Naive thymus-derived CD4-positive, alpha-beta T cell (primary cell): ENCODE data around the gene SIX3. TPM values are rescaled to one million over a fixed set of nuclear protein-coding genes. Genes with fewer than 3 reads are reported as not detected.

ENCODE experiments used
- ATAC-seq: fragments of 150-1000 bp; cut with Tn5 transposase; 2 replicates; pipeline ENCODE4 v1.10.0; 2021; ENCODE audit warnings: mild to moderate bottlenecking, moderate library complexity
- CTCF ChIA-PET: fragments of 350-600 bp; sonication (Branson Sonifier 250); formaldehyde crosslinking; loops from one replicate; lab custom pipeline; 2021; ENCODE audit warnings: antibody characterized with exemption; lab: Charles Lee
- POLR2A ChIA-PET: fragments of 350-600 bp; sonication (Branson Sonifier 250); formaldehyde crosslinking; loops from one replicate; lab custom pipeline; 2021; ENCODE audit warnings: antibody characterized with exemption, inconsistent platforms; lab: Charles Lee
- DNase-seq, 9 donors: peaks; one replicate each; pipeline versions ENCODE4 v3.0.0 to v3.0.0-alpha.2; 2020 to 2022; ENCODE audit warnings: mixed read lengths in 1 of 9
- H3K27ac ChIP-seq: one replicate; pipeline ENCODE4 v1.7.0; 2013; ENCODE audit warnings: mild to moderate bottlenecking, low read depth, low read length, moderate library complexity
- H3K27me3 ChIP-seq, 2 donors: one replicate each; pipeline ENCODE4 v1.7.0; 2013; ENCODE audit warnings: low read length in 2 of 2, mild to moderate bottlenecking in 2 of 2, moderate library complexity in 2 of 2; ENCODE audit not compliant: control insufficient read depth in 2 of 2, insufficient read depth in 2 of 2
- H3K36me3 ChIP-seq, 3 experiments: 1 replicate in 2 of 3; 2 replicates in 1 of 3; pipeline ENCODE4 v1.7.0; 2013; ENCODE audit warnings: low read length in 3 of 3, mild to moderate bottlenecking in 3 of 3, moderate library complexity in 1 of 3; ENCODE audit not compliant: insufficient read depth in 3 of 3, control insufficient read depth in 2 of 3
- H3K4me1 ChIP-seq, 2 donors: one replicate each; pipeline ENCODE4 v1.7.0; 2013; ENCODE audit warnings: low read length in 2 of 2, mild to moderate bottlenecking in 2 of 2, moderate library complexity in 1 of 2; ENCODE audit not compliant: control insufficient read depth in 2 of 2, insufficient read depth in 2 of 2
- H3K4me3 ChIP-seq: 2 replicates; pipeline ENCODE4 v1.7.0; 2013; ENCODE audit warnings: mild to moderate bottlenecking, low read length
- H3K9me3 ChIP-seq, 3 experiments: 1 replicate in 2 of 3; 2 replicates in 1 of 3; pipeline ENCODE4 v1.7.0; 2013; ENCODE audit warnings: low read length in 3 of 3; ENCODE audit not compliant: control insufficient read depth in 2 of 3
- H3K27ac Mint-ChIP-seq, 9 donors: one replicate each; pipeline ENCODE4 v1.8.0; 2020 to 2022; ENCODE audit warnings: mixed read lengths in 9 of 9, mild to moderate bottlenecking in 8 of 9, moderate library complexity in 5 of 9, inconsistent platforms in 2 of 9
- H3K27me3 Mint-ChIP-seq, 5 donors: one replicate each; pipeline ENCODE4 v1.8.0; 2021 to 2022; ENCODE audit warnings: mixed read lengths in 5 of 5, mild to moderate bottlenecking in 1 of 5
- H3K36me3 Mint-ChIP-seq, 5 donors: one replicate each; pipeline ENCODE4 v1.8.0; 2020 to 2022; ENCODE audit warnings: mixed read lengths in 5 of 5, mild to moderate bottlenecking in 3 of 5, inconsistent platforms in 1 of 5
- H3K4me1 Mint-ChIP-seq, 7 donors: one replicate each; pipeline ENCODE4 v1.8.0; 2020 to 2022; ENCODE audit warnings: mixed read lengths in 7 of 7, mild to moderate bottlenecking in 3 of 7, inconsistent platforms in 1 of 7
- H3K4me3 Mint-ChIP-seq, 10 donors: one replicate each; pipeline ENCODE4 v1.8.0; 2020 to 2022; ENCODE audit warnings: mild to moderate bottlenecking in 10 of 10, mixed read lengths in 10 of 10, moderate library complexity in 6 of 10, inconsistent platforms in 2 of 10
- H3K9me3 Mint-ChIP-seq, 11 donors: one replicate each; pipeline ENCODE4 v1.8.0; 2020 to 2022; ENCODE audit warnings: mixed read lengths in 11 of 11, mild to moderate bottlenecking in 4 of 11, inconsistent platforms in 1 of 11, moderate library complexity in 1 of 11
- intact Hi-C, 2 donors: fragments of 100-400 bp; cut with micrococcal nuclease; formaldehyde crosslinking; loops; one replicate each; pipeline ENCODE4 v1.15.1; 2023
- polyA plus RNA-seq, 2 donors: library from polyadenylated mRNA; unstranded; fragments of 300-500 nt; fragmentation: Illumina TruSeq; gene quantifications; one replicate each; pipeline ENCODE4 v1.2.3, GENCODE V29; 2021
- total RNA-seq, 6 experiments: library from RNA in 5 of 6; stranded (reverse) in 5 of 6; gene quantifications; 1 replicate in 5 of 6; 2 replicates in 1 of 6; pipeline ENCODE4 v1.2.3 and lab custom pipeline; 2021 to 2026

The SIX3 gene
- total and polyA plus RNA-seq, 7 experiments from 2014 or later = not detected

- Histone ChIP-seq H3K27ac (no peak overlapping the region), H3K4me3 (no peak overlapping the region), H3K9me3 (no peaks in the 10 kb centered on the region), H3K27me3 (peaks cover 0 to 10% of the 10 kb centered on the region in 2 donors), H3K36me3 (no peaks in the 10 kb centered on the region), H3K4me1 (no peaks in the 10 kb centered on the region)
- Mint-ChIP-seq H3K36me3 (peaks cover 0 to 2% (median 0%) of the 10 kb centered on the region in 5 donors), H3K9me3 (peaks cover 0 to 1% (median 0%) of the 10 kb centered on the region in 11 donors), H3K4me3 (peak overlapping the region; percentile 14 to 90 (median 68)), H3K4me1 (peaks cover 16 to 61% (median 47%) of the 10 kb centered on the region in 7 donors), H3K27me3 (peaks cover 56 to 86% (median 75%) of the 10 kb centered on the region in 5 donors), H3K27ac (peak overlapping the region in 1 of 9 donors; percentile 62)
- ATAC-seq (no peak), DNase-seq (no peak)
- CTCF ChIA-PET = interaction anchor here (1.4 kb wide), 1 partner anchor 13 kb away, joined by 4 read pairs; no protein-coding TSS in a partner anchor
- intact Hi-C loops = loop anchor here in 1 of 2 donors (5.0 kb wide), 1 partner anchor 140 kb away; no protein-coding TSS in a partner anchor
- POLR2A ChIA-PET = no interaction called here
These were observed 965 bp downstream of the SIX3 start for GRCh38 chr2:44942304-44943030.

- CTCF ChIA-PET = interaction anchor here (1.4 kb wide), 1 partner anchor 12 kb away, joined by 4 read pairs; no protein-coding TSS in a partner anchor
- H3K4me1 ChIP-seq = no peaks in the 10 kb centered on the region
- intact Hi-C loops = loop anchor here in 1 of 2 donors (5.0 kb wide), 1 partner anchor 141 kb away; no protein-coding TSS in a partner anchor
- DNase-seq (no peak), ATAC-seq (no peak)
- H3K9me3 ChIP-seq = no peaks in the 10 kb centered on the region
- Mint-ChIP-seq H3K27ac (peak overlapping the region in 1 of 9 donors; percentile 62), H3K27me3 (peaks cover 63 to 89% (median 80%) of the 10 kb centered on the region in 5 donors), H3K4me3 (peak overlapping the region in 9 of 10 donors; percentile 18 to 90 (median 74)), H3K9me3 (peaks cover 0 to 1% (median 0%) of the 10 kb centered on the region in 11 donors), H3K4me1 (peaks cover 16 to 58% (median 47%) of the 10 kb centered on the region in 7 donors), H3K36me3 (peaks cover 0 to 2% (median 0%) of the 10 kb centered on the region in 5 donors)
- POLR2A ChIA-PET = no interaction called here
- H3K27ac ChIP-seq = no peak overlapping the region
- no peaks in the 10 kb centered on the region for H3K36me3 ChIP-seq
- H3K27me3 ChIP-seq = peaks cover 0 to 10% of the 10 kb centered on the region in 2 donors
- no peak overlapping the region for H3K4me3 ChIP-seq
These were observed 1.7 kb downstream of the SIX3 start for GRCh38 chr2:44943031-44943692.

- no peak for ATAC-seq
- peaks cover 0 to 1% (median 0%) of the 10 kb centered on the region in 11 donors for H3K9me3 Mint-ChIP-seq
- intact Hi-C loops = loop anchor here in 1 of 2 donors (5.0 kb wide), 1 partner anchor 141 kb away; no protein-coding TSS in a partner anchor
- Histone ChIP-seq H3K27ac (no peak overlapping the region), H3K27me3 (peaks cover 0 to 10% of the 10 kb centered on the region in 2 donors), H3K36me3 (no peaks in the 10 kb centered on the region), H3K4me1 (no peaks in the 10 kb centered on the region), H3K9me3 (no peaks in the 10 kb centered on the region), H3K4me3 (no peak overlapping the region)
- ChIA-PET POLR2A (no interaction called here), CTCF (interaction anchor here (1.4 kb wide), 1 partner anchor 12 kb away, joined by 4 read pairs; no protein-coding TSS in a partner anchor)
- peak overlapping the region in 8 of 10 donors; percentile 19 to 90 (median 76) for H3K4me3 Mint-ChIP-seq
- H3K27ac Mint-ChIP-seq = peak overlapping the region in 1 of 9 donors; percentile 62
- peaks cover 67 to 91% (median 81%) of the 10 kb centered on the region in 5 donors for H3K27me3 Mint-ChIP-seq
- peaks cover 16 to 55% (median 47%) of the 10 kb centered on the region in 7 donors for H3K4me1 Mint-ChIP-seq
- H3K36me3 Mint-ChIP-seq = peaks cover 0 to 2% (median 0%) of the 10 kb centered on the region in 5 donors
- DNase-seq = no peak
These were observed 2.2 kb downstream of the SIX3 start for GRCh38 chr2:44943693-44944101.

GRCh38 chr2:44944102-44944951 is 2.8 kb downstream of the SIX3 start:
- no peak for ATAC-seq
- no peaks in the 10 kb centered on the region for H3K9me3 ChIP-seq
- no peaks in the 10 kb centered on the region for H3K4me1 ChIP-seq
- peaks cover 0 to 1% (median 0%) of the 10 kb centered on the region in 11 donors for H3K9me3 Mint-ChIP-seq
- H3K27ac Mint-ChIP-seq = peak overlapping the region in 1 of 9 donors; percentile 69
- peaks cover 0 to 2% (median 0%) of the 10 kb centered on the region in 5 donors for H3K36me3 Mint-ChIP-seq
- H3K4me1 Mint-ChIP-seq = peaks cover 16 to 59% (median 47%) of the 10 kb centered on the region in 7 donors
- intact Hi-C loops = loop anchor here in 1 of 2 donors (5.0 kb wide), 1 partner anchor 142 kb away; no protein-coding TSS in a partner anchor
- no peaks in the 10 kb centered on the region for H3K36me3 ChIP-seq
- peak overlapping the region in 9 of 10 donors; percentile 2 to 90 (median 54) for H3K4me3 Mint-ChIP-seq
- H3K27me3 Mint-ChIP-seq = peaks cover 73 to 97% (median 88%) of the 10 kb centered on the region in 5 donors
- POLR2A ChIA-PET = no interaction called here
- DNase-seq = no peak
- no peak overlapping the region for H3K27ac ChIP-seq
- peaks cover 0 to 10% of the 10 kb centered on the region in 2 donors for H3K27me3 ChIP-seq
- CTCF ChIA-PET = no interaction called here
- H3K4me3 ChIP-seq = no peak overlapping the region

GRCh38 chr2:44944952-44945612 is 3.6 kb downstream of the SIX3 start:
- Mint-ChIP-seq H3K36me3 (peaks cover 0 to 1% (median 0%) of the 10 kb centered on the region in 5 donors), H3K4me3 (peak overlapping the region in 8 of 10 donors; percentile 12 to 90 (median 50)), H3K27me3 (peaks cover 68 to 94% (median 84%) of the 10 kb centered on the region in 5 donors), H3K9me3 (peaks cover 0 to 3% (median 0%) of the 10 kb centered on the region in 11 donors), H3K27ac (peak overlapping the region in 1 of 9 donors; percentile 69), H3K4me1 (peaks cover 16 to 55% (median 42%) of the 10 kb centered on the region in 7 donors)
- Histone ChIP-seq H3K27me3 (peaks cover 0 to 10% of the 10 kb centered on the region in 2 donors), H3K27ac (no peak overlapping the region), H3K36me3 (no peaks in the 10 kb centered on the region), H3K9me3 (no peaks in the 10 kb centered on the region), H3K4me1 (no peaks in the 10 kb centered on the region), H3K4me3 (no peak overlapping the region)
- intact Hi-C loops = loop anchor here in 1 of 2 donors (5.0 kb wide), 1 partner anchor 143 kb away; no protein-coding TSS in a partner anchor
- ChIA-PET POLR2A (no interaction called here), CTCF (no interaction called here)
- ATAC-seq (no peak), DNase-seq (no peak)
